Activated naive CD4-positive, alpha-beta T cell treated with anti-CD3 and anti-CD28 coated beads, Interleukin-2, amount 50 U/mL, for 24 hours (primary cell): ENCODE data around the gene SVIL.
"Not testable (repeated sequence)": the region's sequence is repeated elsewhere in the genome, so short reads cannot be mapped to it uniquely, and the experiment has no call there.

ENCODE experiments used
- H3K27ac Mint-ChIP-seq: one replicate; pipeline ENCODE4 v1.8.0; 2021; ENCODE audit warnings: mild to moderate bottlenecking, mixed read lengths
- H3K27me3 Mint-ChIP-seq: one replicate; pipeline ENCODE4 v1.8.0; 2021; ENCODE audit warnings: mixed read lengths
- H3K36me3 Mint-ChIP-seq: one replicate; pipeline ENCODE4 v1.8.0; 2021; ENCODE audit warnings: mixed read lengths
- H3K4me1 Mint-ChIP-seq: one replicate; pipeline ENCODE4 v1.8.0; 2021; ENCODE audit warnings: mixed read lengths
- H3K4me3 Mint-ChIP-seq: one replicate; pipeline ENCODE4 v1.8.0; 2021; ENCODE audit warnings: mild to moderate bottlenecking, mixed read lengths
- H3K9me3 Mint-ChIP-seq: one replicate; pipeline ENCODE4 v1.8.0; 2021; ENCODE audit warnings: mixed read lengths

The SVIL gene

DNA sequence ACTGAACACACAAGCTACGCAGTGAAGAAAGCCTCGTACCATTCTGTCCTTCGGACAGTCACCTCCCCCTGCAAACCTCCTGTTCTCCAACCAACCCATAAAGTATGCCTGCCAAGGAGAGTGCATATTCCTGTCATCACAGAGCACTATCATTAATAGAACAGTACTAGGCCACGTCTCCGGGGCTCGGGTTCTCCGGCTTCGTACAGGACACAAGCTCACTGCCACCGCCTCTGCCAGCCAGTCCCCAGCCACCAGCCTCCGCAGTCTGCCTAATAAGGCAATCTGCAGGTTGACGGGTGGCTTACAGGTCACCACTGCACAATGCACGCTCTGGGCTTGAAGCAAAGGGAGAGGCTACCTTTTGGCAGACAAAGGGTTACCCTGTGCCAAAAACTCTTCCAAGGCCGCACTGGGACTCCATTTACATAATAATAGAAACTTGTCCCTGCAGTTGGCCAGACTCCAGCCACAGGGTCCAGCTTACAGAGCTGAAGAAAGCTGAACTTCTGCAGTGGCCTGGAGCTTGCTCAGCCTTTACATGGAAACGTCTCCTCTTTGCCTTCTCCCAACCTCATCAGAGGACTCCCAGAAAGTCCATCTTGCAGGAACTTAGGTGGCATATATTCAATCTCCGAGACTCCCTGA is 47.5 kb downstream of the SVIL start:
- not testable (repeated sequence) for H3K27ac Mint-ChIP-seq, H3K27me3 Mint-ChIP-seq

DNA sequence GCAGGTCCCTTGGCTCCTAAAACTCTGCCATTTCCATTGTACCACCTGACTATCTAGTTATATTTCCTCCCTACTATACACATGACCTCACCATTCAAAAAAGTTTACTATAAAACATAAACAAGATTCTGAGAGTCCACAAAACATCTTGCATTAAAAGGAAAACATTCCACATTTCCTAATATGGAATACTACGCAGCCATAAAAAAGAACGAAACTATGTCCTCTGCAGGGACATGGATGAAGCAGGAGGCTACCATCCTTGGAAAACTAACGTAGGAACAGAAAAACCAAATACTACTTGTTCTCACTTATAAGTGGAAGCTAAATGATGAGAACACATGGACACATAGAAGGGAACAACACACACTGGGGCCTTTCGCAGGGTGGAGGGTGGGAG is 48.3 kb downstream of the SVIL start:
- H3K27ac Mint-ChIP-seq, result no peak overlapping the region
- no peaks in the 10 kb centered on the region for H3K9me3 Mint-ChIP-seq
- H3K4me1 Mint-ChIP-seq, result peaks cover 16% of the 10 kb centered on the region
- no peaks in the 10 kb centered on the region for H3K27me3 Mint-ChIP-seq
- peaks cover 10% of the 10 kb centered on the region for H3K36me3 Mint-ChIP-seq
- no peak overlapping the region for H3K4me3 Mint-ChIP-seq

More for the DNA sequence above, 47.5 kb downstream of the SVIL start:
- H3K4me1 Mint-ChIP-seq, result peaks cover 20% of the 10 kb centered on the region
- not testable (repeated sequence) for H3K36me3 Mint-ChIP-seq, H3K4me3 Mint-ChIP-seq, H3K9me3 Mint-ChIP-seq

DNA sequence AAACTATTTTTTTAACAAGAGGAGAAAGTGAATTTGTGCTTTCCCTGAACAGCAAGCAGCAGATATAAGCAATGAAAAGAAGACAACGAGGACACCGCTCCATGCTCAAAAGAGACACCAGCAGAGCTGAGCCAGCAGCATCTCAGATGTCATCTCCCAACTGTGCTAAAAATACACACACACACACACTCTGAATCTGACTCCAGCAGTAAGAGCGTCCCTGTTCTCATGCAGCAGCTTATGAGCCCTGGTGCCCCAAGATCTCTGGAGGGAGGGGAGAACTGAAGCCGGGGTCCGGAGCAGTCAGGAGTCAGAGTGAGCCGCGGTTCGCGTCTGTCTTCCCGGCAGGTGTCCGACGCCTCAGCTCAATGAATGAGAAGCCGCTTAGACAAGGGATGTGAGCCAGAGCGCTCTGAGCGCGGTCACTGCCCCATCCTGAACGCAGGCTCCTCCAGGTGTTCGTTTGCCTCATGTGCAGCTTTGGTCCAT is 49.2 kb downstream of the SVIL start:
- Mint-ChIP-seq H3K27me3 (no peaks in the 10 kb centered on the region), H3K4me1 (peaks cover 10% of the 10 kb centered on the region), H3K9me3 (no peaks in the 10 kb centered on the region), H3K27ac (no peak overlapping the region), H3K36me3 (peaks cover 12% of the 10 kb centered on the region), H3K4me3 (no peak overlapping the region)

DNA sequence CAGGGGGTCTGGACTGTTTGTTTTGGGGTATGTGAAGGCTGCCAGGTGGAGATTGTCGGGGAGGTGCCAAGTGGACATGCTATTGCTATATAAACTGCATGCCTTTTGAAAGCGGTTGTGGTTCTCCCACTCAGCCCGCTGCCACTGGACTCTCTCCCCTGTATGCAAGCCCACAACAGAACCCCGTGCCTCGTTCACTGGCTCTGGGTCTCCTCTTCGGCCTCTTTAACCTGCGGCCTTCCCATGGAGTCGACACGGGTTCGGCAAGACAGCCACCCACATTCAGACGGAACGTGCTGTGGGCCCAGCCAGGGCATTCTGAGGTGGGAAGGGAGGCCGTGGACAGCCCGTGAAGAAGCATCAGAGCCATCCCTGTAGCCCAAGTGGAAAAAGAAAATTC is 50.3 kb downstream of the SVIL start:
- Mint-ChIP-seq H3K9me3 (no peaks in the 10 kb centered on the region), H3K27ac (no peak overlapping the region), H3K4me1 (peaks cover 4% of the 10 kb centered on the region), H3K36me3 (peaks cover 12% of the 10 kb centered on the region), H3K27me3 (no peaks in the 10 kb centered on the region), H3K4me3 (no peak overlapping the region)

DNA sequence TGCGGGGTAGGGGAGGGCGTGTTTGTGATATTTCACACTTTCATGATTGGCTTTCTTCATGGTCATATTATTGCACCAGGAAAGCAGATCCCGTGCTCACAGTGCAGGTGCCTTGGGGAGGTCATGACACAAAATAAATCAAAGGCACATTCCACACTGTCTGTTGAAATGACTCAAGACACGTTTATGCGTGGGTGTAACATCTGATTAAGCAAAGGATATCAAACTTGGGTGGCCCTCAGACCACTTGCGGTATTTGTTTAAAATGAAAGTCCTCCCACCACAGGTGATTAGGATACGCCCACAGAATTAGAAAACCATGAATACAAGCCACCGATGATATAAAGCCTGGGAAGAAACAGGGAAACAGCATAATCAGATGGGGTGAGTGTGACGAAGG is 51.1 kb downstream of the SVIL start:
- no peak overlapping the region for H3K4me3 Mint-ChIP-seq
- H3K27ac Mint-ChIP-seq, result no peak overlapping the region
- no peaks in the 10 kb centered on the region for H3K9me3 Mint-ChIP-seq
- H3K27me3 Mint-ChIP-seq, result no peaks in the 10 kb centered on the region
- H3K36me3 Mint-ChIP-seq, result peaks cover 12% of the 10 kb centered on the region
- peaks cover 4% of the 10 kb centered on the region for H3K4me1 Mint-ChIP-seq

DNA sequence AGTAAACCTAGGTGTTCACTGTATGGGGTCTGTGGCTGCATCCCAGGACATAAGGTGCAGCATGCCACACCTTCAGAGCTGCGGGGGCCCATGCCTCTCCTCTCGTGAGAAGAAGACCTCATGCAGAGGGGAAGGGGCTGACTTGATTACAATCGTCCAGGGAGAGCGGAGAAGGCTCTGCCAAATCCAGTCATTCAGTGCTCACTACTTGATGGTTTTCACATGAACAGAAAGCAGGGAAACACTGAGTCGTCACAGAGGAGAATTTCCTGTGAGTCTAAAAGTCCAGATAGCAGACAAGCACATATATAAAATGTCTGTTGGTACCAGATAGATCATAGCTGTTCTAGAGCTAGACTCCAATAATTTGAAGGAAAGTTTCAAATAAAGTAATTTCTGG is 52.0 kb downstream of the SVIL start:
- not testable (repeated sequence) for H3K27me3 Mint-ChIP-seq, H3K4me3 Mint-ChIP-seq, H3K27ac Mint-ChIP-seq, H3K9me3 Mint-ChIP-seq, H3K4me1 Mint-ChIP-seq
- H3K36me3 Mint-ChIP-seq, result peaks cover 15% of the 10 kb centered on the region

DNA sequence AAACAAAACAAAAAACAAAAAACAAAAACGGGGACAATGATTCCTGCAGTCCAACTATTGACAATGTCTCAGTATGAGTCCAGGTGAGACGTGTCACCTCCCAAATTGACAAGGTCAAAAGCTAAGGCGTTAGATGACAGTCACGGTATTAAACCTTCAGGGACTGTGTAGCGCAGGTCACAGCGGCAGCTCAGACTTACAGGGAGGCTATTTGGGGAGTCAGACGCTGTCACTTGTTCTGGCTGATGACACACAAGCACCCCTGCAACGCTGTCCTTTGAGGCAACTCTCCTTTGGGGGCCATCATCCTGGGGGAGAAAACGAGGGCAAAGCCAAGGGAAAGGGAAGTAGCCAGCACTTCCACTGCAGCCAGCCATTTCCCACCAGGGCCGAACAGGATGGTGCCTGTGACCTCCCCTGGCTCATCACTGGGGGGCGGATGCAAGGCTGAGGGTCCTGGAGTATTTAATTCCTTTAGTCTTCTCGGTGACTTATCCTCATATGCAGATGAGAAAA is 55.3 kb downstream of the SVIL start:
- Mint-ChIP-seq H3K9me3 (no peaks in the 10 kb centered on the region), H3K27me3 (no peaks in the 10 kb centered on the region), H3K27ac (no peak overlapping the region), H3K36me3 (peaks cover 14% of the 10 kb centered on the region), H3K4me1 (peaks cover 4% of the 10 kb centered on the region), H3K4me3 (no peak overlapping the region)

DNA sequence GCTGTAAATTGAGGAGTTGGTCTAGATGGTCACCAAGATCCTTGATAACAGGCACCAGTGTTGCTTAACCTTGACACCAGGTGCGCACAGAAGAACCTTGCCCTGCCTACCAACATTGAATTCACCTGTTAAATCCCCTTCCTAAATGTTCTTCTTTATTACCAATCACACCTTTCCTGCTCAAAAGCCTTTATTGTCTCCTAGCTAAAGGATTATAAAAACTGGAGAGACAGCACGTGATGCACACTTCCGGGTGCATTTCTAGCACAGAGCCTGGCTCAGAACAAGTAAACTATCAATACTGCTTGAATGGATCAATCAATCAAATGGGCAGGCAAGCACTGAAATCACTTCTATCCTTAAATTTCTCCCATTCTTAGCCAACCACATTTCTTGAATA is 56.3 kb downstream of the SVIL start:
- no peaks in the 10 kb centered on the region for H3K4me1 Mint-ChIP-seq
- H3K27ac Mint-ChIP-seq, result no peak overlapping the region
- H3K9me3 Mint-ChIP-seq, result no peaks in the 10 kb centered on the region
- H3K36me3 Mint-ChIP-seq, result peaks cover 12% of the 10 kb centered on the region
- H3K4me3 Mint-ChIP-seq, result no peak overlapping the region
- H3K27me3 Mint-ChIP-seq, result no peaks in the 10 kb centered on the region

DNA sequence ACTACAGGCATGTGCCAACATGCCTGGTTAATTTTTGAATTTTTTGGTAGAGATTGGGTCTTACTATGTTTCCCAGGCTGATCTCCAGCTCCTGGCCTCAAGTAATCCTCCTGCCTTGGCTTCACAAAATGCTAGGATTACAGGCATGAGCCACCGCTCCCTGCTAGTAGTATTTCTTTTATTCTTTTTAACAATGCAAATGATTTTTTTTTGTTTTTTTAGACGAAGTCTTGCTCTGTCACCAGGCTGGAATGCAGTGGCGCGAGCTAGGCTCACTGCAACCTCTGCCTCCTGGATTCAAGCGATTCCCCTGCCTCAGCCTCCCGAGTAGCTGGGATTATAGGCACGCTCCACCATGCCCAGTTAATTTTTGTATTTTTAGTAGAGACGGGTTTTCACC is 58.1 kb downstream of the SVIL start:
- Mint-ChIP-seq H3K36me3 (peaks cover 12% of the 10 kb centered on the region), H3K4me1 (peaks cover 3% of the 10 kb centered on the region), H3K27me3 (no peaks in the 10 kb centered on the region), H3K27ac (no peak overlapping the region), H3K4me3 (no peak overlapping the region), H3K9me3 (no peaks in the 10 kb centered on the region)

DNA sequence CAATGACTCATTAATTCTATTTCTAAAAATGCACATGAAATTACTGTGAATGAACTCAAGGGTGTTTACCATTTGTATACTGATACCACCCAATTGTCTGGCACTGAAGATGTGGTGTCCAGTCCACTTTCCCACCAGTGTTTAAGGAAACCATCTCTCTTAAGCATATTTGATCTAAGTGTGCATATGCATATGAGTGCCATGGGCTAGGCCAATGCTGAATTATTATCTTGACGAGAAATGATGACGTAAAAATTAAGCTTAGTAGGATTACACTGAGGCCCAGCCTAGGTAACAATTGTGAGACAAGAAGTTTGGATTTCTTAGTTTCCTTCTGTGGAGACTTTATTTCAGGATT is 59.7 kb downstream of the SVIL start:
- Mint-ChIP-seq H3K27ac (no peak overlapping the region), H3K4me3 (no peak overlapping the region), H3K4me1 (peaks cover 3% of the 10 kb centered on the region), H3K36me3 (peaks cover 10% of the 10 kb centered on the region), H3K9me3 (no peaks in the 10 kb centered on the region), H3K27me3 (no peaks in the 10 kb centered on the region)

DNA sequence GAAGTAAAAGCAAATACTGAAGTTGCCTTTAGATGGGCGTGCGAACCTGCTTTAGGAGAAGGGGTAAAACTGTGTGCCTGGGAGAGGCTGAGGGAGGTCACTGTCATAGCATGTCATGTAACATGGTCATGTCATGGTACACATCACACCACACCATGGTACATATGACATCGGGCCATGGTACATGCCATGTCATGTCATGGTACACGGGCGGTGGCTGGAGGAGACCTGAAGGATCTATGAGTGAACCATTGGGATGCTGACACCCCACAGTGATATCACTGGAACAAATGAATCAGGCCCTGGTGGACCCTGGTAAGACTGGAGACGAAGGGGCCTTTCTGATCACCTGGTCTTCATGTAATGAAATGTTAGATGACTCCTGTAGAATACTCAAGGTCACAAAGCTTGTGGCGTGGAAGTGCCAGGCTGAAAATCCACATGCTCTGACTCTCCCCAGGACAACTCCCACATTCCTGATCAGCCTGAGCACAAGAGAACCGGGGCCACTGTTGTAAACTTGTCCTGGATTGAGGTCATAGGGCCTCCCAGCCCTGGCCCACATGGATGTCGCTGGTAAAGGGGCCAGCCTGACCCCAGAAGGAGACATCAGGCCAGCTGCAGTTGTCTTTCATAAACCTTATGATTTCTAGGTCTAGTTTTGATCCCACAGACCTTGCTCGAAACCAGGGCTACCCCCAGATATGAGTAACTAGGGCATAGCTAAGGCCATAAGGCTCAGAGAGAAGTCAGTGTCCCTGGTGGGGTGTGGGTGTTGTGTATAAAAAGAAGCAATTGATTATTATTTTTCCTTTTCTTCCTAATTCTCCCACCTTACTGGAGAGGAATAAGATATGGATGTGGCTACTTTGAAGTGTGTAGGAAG is 60.3 kb downstream of the SVIL start:
- not testable (repeated sequence) for H3K27ac Mint-ChIP-seq, H3K36me3 Mint-ChIP-seq, H3K27me3 Mint-ChIP-seq, H3K4me3 Mint-ChIP-seq, H3K9me3 Mint-ChIP-seq, H3K4me1 Mint-ChIP-seq

DNA sequence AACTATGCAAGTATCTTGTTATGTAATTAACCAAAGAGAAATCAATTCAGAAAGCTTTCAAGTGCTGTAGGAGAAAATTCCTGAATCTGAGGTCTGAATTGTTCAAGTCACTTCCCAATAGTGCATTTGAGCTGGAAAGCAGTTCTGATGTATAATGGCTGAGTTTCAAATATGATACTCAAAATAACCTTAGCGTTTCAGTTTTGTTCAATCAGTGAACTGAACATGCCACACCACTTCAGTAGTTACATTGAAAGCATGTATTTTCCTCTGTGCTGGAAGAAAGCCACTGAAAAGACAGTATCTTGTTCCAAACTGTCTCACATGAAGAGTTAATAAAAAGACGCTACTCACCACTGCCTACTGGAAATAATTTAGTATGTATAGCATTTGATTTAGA is 64.5 kb downstream of the SVIL start:
- H3K27ac Mint-ChIP-seq, H3K27me3 Mint-ChIP-seq, H3K4me1 Mint-ChIP-seq, H3K4me3 Mint-ChIP-seq, H3K9me3 Mint-ChIP-seq, H3K36me3 Mint-ChIP-seq: not testable (repeated sequence)

DNA sequence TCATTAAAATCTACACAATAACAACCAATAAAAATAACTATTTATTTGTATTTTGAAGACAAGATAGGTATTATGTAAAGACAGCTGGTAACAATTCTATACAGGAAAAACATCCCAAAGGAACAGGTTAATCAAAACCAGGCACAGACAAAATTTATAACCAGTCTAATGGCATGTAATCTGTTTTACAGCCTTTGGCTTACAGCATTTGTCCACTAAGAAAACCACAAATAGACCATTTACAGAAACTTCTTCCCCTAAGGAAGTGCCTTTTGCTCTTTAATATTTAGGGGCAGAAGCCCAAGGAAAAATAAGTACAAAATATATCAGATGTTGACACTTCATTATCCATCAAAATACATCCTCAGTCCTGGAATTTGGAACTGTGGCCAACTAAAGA is 65.0 kb downstream of the SVIL start:
- peaks cover 3% of the 10 kb centered on the region for H3K36me3 Mint-ChIP-seq
- no peaks in the 10 kb centered on the region for H3K9me3 Mint-ChIP-seq
- H3K27ac Mint-ChIP-seq, result no peak overlapping the region
- no peaks in the 10 kb centered on the region for H3K27me3 Mint-ChIP-seq
- peaks cover 3% of the 10 kb centered on the region for H3K4me1 Mint-ChIP-seq
- no peak overlapping the region for H3K4me3 Mint-ChIP-seq

DNA sequence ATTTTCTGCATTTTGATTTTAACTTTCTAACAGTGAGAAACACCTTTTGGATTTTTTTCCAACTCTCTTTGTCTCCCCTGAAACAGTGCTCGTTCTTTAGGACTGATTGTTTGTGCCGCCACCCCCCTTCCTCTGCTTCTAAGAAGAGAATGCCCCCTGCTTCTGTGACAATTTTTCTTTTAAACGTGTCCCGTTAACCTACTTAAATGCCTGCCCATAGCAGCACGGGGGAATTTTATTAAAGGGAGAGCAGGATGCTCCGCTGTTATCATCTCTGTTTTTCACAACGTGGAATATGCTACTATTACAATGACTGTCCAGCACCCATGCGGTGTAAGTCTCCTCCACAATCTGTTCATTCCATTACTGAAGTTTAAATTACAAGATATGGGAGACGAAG is 67.8 kb downstream of the SVIL start:
- peaks cover 9% of the 10 kb centered on the region for H3K36me3 Mint-ChIP-seq
- no peaks in the 10 kb centered on the region for H3K27me3 Mint-ChIP-seq
- no peaks in the 10 kb centered on the region for H3K9me3 Mint-ChIP-seq
- H3K4me3 Mint-ChIP-seq, result no peak overlapping the region
- no peak overlapping the region for H3K27ac Mint-ChIP-seq
- peaks cover under 1% of the 10 kb centered on the region for H3K4me1 Mint-ChIP-seq

DNA sequence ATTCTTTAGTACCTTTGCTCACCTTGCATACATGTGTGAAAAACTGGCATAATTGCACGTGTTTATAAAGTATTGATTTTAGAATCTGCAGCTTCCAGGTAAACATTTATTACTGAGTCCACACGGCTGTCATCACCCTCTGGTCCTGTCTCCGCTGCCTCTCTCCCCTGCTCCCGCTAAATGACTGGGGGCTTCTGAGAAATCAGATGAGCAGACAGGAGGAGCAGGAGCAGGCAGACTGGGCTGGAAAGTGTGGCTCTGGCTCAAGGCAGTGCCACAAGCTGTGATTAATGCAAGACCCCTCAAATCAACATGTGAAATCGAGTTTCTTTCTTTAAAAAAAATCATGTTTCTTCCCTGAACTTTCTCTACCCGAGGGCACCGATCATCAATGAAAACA is 68.6 kb downstream of the SVIL start:
- not testable (repeated sequence) for H3K4me3 Mint-ChIP-seq, H3K27me3 Mint-ChIP-seq, H3K27ac Mint-ChIP-seq, H3K4me1 Mint-ChIP-seq, H3K9me3 Mint-ChIP-seq
- peaks cover 11% of the 10 kb centered on the region for H3K36me3 Mint-ChIP-seq

DNA sequence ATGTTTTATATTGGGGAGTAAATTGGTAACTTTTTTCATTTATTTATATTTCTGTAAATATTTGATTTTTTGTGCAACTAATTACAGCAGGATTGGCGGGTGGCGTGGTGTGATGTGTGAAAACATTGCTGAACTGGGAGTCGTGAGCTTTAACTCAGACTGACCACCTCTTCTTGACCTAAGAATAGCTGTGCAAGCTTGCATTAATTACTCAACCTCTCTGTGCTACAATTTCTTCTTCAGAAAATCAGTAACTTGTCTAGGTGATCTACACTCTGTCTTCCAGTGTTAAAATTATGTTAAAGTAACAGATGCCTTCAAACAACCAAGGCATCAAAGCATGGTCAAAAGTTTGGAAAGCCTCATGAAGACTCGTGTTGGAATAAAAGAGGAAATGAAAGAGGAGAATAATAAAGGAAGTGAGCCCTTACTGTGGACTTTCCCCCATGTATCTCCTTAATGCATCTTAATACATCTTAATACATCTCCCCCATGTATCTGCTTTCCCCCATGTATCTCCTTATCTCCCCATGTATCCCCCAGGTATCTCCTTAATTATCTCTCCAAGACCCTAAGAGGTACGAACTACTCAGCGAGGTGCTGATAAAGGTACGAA is 71.2 kb downstream of the SVIL start:
- H3K27me3 Mint-ChIP-seq, result no peaks in the 10 kb centered on the region
- no peaks in the 10 kb centered on the region for H3K4me1 Mint-ChIP-seq
- H3K9me3 Mint-ChIP-seq, result no peaks in the 10 kb centered on the region
- no peak overlapping the region for H3K4me3 Mint-ChIP-seq
- H3K27ac Mint-ChIP-seq, result no peak overlapping the region
- H3K36me3 Mint-ChIP-seq, result peaks cover 11% of the 10 kb centered on the region
